Stimulated activated CD8-positive, alpha-beta memory T cell treated with anti-CD3 and anti-CD28 coated beads, Interleukin-7, amount 100 ng/mL, for 48 hours (primary cell): ENCODE data around the gene TCERG1L.
"Not testable (repeated sequence)": the region's sequence is repeated elsewhere in the genome, so short reads cannot be mapped to it uniquely, and the experiment has no call there.

Experiments used
- DNase-seq, 2 donors: peaks; one replicate each; pipeline ENCODE4 v3.0.0-alpha.2; 2020; ENCODE audit warnings: low read depth in 1 of 2; ENCODE audit errors: extremely low read depth in 1 of 2

Gene TCERG1L

GRCh38 chr10:131154306-131155025 is 157.1 kb downstream of the TCERG1L start:
- no peak for DNase-seq

- DNase-seq, result not testable (repeated sequence)
These were observed 159.1 kb downstream of the TCERG1L start for GRCh38 chr10:131152456-131152855.

- no peak for DNase-seq
These were observed 161.4 kb downstream of the TCERG1L start for GRCh38 chr10:131150126-131150525.

DNA sequence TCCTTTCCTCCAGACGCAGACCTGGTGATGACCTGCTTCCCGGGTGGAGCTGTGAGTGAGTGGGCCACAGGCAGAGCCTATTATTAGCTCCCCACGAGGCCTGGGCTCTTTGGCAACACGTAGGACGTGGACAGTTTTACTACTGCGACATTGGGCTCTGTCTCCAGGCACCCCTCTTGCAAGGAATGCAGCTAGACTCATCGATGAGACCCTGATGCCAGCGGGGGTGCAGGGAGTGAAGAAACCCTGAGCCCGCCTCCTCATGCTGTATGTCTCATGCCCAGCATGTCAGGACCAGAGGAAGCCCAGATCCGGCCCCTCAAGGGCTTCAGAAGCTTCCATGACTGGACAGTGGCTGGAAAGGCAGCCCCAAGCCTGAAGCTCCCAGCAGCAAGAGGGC is 161.9 kb downstream of the TCERG1L start:
- no peak for DNase-seq

DNA sequence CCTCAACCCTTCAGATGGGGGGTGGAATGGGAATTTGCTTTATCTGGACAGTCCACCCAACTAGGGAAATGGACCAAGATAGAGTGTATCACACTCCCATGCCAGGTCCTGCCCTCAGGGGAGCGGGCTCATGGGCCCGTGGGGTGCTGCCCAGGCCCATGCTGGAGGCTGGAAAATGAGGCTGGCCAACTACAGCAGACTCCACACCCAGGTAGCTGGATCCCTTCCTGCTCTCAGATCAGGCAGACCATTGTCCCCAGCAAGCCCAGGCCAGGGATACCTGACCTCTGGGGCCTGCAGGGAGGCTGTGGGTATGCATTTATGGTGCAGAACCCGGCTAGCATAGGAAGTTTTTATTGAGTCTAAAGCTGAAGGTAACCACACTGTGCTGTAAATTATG is 162.4 kb downstream of the TCERG1L start:
- DNase-seq, result no peak

- DNase-seq, result no peak
These were observed 163.3 kb downstream of the TCERG1L start for GRCh38 chr10:131148270-131148669.

- DNase-seq, result no peak
These were observed 164.1 kb downstream of the TCERG1L start for GRCh38 chr10:131147301-131147975.

- no peak for DNase-seq
These were observed 164.7 kb downstream of the TCERG1L start for GRCh38 chr10:131146790-131147189.

- DNase-seq, result no peak
These were observed 165.8 kb downstream of the TCERG1L start for GRCh38 chr10:131145756-131146155.

DNA sequence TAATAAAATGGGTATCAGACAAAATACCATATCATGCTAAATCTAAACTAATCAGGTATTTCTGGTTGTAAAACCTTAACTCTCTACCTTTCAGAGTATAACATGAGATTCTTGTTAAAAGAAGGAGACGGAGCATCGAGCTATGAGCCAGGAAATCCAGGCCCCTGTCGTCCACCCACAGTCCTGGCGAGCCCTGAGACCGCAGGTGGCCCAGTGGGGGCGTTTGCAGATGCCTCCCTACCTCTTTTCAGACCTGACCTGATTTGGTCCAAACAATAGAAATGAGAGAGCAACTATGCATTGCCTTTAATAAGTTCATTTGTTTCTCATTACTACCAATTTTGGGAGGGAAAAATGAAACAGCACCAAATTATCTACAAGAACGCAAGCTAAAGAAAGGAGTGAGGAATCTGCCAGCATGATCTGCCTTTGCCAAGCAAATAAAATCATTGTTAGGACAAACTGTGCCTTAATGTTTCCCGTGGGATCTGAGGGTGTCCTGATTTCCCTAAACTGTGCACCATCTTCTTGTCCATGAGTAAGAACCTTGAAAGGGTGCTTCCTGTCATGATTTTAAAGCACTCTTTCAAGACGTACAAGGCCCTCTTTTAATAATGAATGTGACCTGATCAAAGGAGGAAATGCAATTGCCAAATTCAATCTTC is 166.7 kb downstream of the TCERG1L start:
- no peak for DNase-seq

DNA sequence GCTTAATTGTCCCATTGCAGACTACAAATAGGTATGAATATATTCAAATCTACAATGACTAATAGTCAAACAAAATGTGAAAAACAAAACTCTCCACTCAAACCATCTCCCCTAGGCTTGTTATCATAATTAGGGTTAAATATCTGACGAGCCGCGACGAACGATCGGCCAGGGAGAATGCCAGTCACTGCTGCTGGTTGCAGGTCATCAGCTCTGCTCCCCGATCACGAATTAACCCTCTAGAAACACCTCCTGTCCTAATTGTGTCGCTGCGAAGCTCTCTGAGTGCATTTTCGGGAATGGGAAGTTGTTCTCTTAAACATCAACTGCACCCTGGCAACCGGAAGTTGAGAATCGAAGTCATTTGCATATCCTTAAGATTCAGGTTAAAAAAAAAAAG is 167.3 kb downstream of the TCERG1L start:
- DNase-seq, result no peak

GRCh38 chr10:131143425-131144165 is 167.9 kb downstream of the TCERG1L start:
- DNase-seq, result no peak

DNA sequence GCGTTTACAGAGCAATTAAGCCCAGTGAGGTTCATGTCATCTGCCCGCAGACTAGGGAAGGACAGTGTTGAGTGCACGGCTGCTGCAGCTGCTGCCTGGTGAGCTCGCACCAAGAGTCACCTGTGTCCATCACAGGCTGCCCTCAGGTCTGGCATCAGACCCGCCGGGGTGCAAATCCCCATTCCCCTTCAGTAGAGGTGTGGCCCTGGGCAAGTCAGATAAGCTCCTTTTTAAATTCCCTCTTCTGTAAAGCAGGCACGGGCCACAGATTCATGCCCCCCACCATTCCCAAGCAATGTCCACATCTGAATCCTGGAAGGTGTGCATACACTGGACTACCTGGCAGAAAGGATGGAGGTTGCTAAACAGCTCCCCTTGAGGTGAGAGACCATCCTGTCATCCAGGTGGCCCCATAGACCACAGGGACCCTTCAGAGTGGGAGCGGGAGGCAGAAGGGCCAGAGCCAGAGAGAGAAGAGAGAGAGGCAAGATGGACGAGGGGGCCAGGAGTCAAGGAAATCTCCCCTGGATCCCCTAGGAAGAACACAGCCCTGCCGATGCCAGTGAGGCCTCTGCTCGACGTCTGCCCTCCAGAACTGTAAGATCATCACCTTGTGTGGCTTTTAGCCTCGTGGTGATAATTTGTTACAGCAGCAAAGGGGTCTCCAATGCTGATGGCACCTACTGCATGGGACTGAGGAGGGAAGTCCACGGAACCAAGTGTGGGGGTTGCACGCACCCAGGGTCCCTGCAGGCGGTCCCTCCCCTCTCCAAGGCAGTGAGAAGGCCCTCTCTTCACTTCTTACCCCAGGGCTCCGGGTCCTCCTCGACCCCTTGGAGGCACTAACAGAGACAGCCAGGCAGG is 168.8 kb downstream of the TCERG1L start:
- DNase-seq, result no peak

GRCh38 chr10:131141645-131142516 is 169.6 kb downstream of the TCERG1L start:
- DNase-seq, result no peak

GRCh38 chr10:131141207-131141606 is 170.3 kb downstream of the TCERG1L start:
- no peak for DNase-seq

DNA sequence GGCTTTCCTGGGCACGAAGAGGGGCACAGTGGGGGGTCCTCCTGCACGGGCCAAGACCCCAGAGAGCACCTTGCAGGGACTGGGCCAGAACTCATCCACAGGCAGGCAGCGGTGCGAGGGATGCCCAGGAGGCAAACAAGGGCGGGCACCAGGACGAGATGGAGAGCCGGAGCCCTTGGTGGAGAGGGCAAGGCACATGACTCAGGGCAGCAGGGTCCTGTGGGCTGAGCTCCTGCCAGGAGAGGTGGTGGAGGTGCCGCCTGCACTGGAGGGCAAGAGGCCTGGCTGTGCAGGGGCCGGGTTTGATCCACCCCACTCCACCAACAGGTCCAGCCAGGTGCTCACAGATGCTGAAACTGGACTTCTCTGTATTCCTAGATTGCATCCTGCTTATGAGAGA is 170.9 kb downstream of the TCERG1L start:
- DNase-seq, result no peak

GRCh38 chr10:131137223-131137622 is 174.3 kb downstream of the TCERG1L start:
- DNase-seq, result no peak

- DNase-seq, result not testable (repeated sequence)
These were observed 175.2 kb downstream of the TCERG1L start for GRCh38 chr10:131136336-131136735.

GRCh38 chr10:131135716-131136115 is 175.8 kb downstream of the TCERG1L start:
- no peak for DNase-seq
